ENCODE measurements around the gene ALDH18A1. TPM values are rescaled to one million over a fixed set of nuclear protein-coding genes. Genes with fewer than 3 reads are reported as not detected.
A peak's percentile ranks its signal among the peaks of the same experiment; 100 is the strongest.

ALDH18A1 gene
- total and polyA plus RNA-seq, 4 donors: 10.0 to 35.0 (median 25.2) TPM

GRCh38 chr10:95566136-95566535 lies 90.4 kb downstream of the ALDH18A1 start:
- whole genome bisulfite sequencing: 94% methylated on average over 6 of the region's 6 CpGs

GRCh38 chr10:95565336-95565735 lies 91.2 kb downstream of the ALDH18A1 start:
- TF ChIP-seq RXRA (IDR thresholded peaks at IDR 0.05) (peak in 1 of 2 donors; percentile 10), MAX (IDR thresholded peaks at IDR 0.05) (no peak)

More at GRCh38 chr10:95566136-95566535, 90.4 kb downstream of the ALDH18A1 start:
- Histone ChIP-seq H3K27me3 (ENCODE audit: control insufficient read depth in 4 of 4, insufficient read depth in 4 of 4, low read length in 3 of 4) (no peaks in the 10 kb centered on the region), H3K27ac (ENCODE audit: low read depth in 1 of 2, low read length in 2 of 2) (no peak overlapping the region), H3K9me3 (ENCODE audit: control insufficient read depth in 4 of 4, low read length in 3 of 4) (no peaks in the 10 kb centered on the region), H3K9ac (ENCODE audit: low read depth in 1 of 2, low read length in 2 of 2) (no peak overlapping the region), H3K36me3 (ENCODE audit: control insufficient read depth in 4 of 4, insufficient read depth in 3 of 4, low read depth in 1 of 4, low read length in 3 of 4) (no peaks in the 10 kb centered on the region), H3K4me3 (ENCODE audit: low read depth in 1 of 3, low read length in 3 of 3) (no peak overlapping the region), H3K4me1 (ENCODE audit: control insufficient read depth in 4 of 4, insufficient read depth in 4 of 4, low read length in 3 of 4) (peaks cover 0 to 5% (median 0%) of the 10 kb centered on the region in 4 donors)
- no peak for TF ChIP-seq CTCF (IDR thresholded peaks at IDR 0.05; ENCODE audit: low read depth, low read length, missing input control)
- no peak for TF ChIP-seq HNF4A (conservative IDR thresholded peaks at IDR 0.05)
- no peak for TF ChIP-seq EGR1 (IDR thresholded peaks at IDR 0.05; ENCODE audit: low read depth in 2 of 2)
- TF ChIP-seq FOXA1 (IDR thresholded peaks at IDR 0.05): no peak
- no peak for TF ChIP-seq SP1 (IDR thresholded peaks at IDR 0.05)
- TF ChIP-seq RAD21 (IDR thresholded peaks at IDR 0.05): no peak
- no peak for TF ChIP-seq NR2F2 (IDR thresholded peaks at IDR 0.05)
- TF ChIP-seq TAF1 (conservative IDR thresholded peaks at IDR 0.05): no peak
- no peak for TF ChIP-seq RXRA (IDR thresholded peaks at IDR 0.05)
- no peak for TF ChIP-seq REST (IDR thresholded peaks at IDR 0.05)
- no peak for DNase-seq (ENCODE audit: low spot score)

GRCh38 chr10:95564291-95564690 lies 92.2 kb downstream of the ALDH18A1 start:
- no peak for DNase-seq (ENCODE audit: low spot score)
- no peak for TF ChIP-seq NR2F2 (IDR thresholded peaks at IDR 0.05)
- no peak for TF ChIP-seq REST (IDR thresholded peaks at IDR 0.05)
- TF ChIP-seq ATF3 (IDR thresholded peaks at IDR 0.05): no peak
- no peak for TF ChIP-seq ZBTB33 (IDR thresholded peaks at IDR 0.05)
- TF ChIP-seq FOXA1 (IDR thresholded peaks at IDR 0.05): no peak
- Histone ChIP-seq H3K4me1 (ENCODE audit: control insufficient read depth in 4 of 4, insufficient read depth in 4 of 4, low read length in 3 of 4) (peaks cover 0 to 16% (median 11%) of the 10 kb centered on the region in 4 donors), H3K9me3 (ENCODE audit: control insufficient read depth in 4 of 4, low read length in 3 of 4) (no peaks in the 10 kb centered on the region), H3K36me3 (ENCODE audit: control insufficient read depth in 4 of 4, insufficient read depth in 3 of 4, low read depth in 1 of 4, low read length in 3 of 4) (no peaks in the 10 kb centered on the region), H3K27me3 (ENCODE audit: control insufficient read depth in 4 of 4, insufficient read depth in 4 of 4, low read length in 3 of 4) (no peaks in the 10 kb centered on the region), H3K4me3 (ENCODE audit: low read depth in 1 of 3, low read length in 3 of 3) (no peak overlapping the region), H3K9ac (ENCODE audit: low read depth in 1 of 2, low read length in 2 of 2) (no peak overlapping the region), H3K27ac (ENCODE audit: low read depth in 1 of 2, low read length in 2 of 2) (no peak overlapping the region)
- 96% methylated on average over 7 of the region's 7 CpGs for WGBS

More at GRCh38 chr10:95565336-95565735, 91.2 kb downstream of the ALDH18A1 start:
- Histone ChIP-seq H3K9ac (ENCODE audit: low read depth in 1 of 2, low read length in 2 of 2) (no peak overlapping the region), H3K4me1 (ENCODE audit: control insufficient read depth in 4 of 4, insufficient read depth in 4 of 4, low read length in 3 of 4) (peaks cover 0 to 8% (median 3%) of the 10 kb centered on the region in 4 donors), H3K27ac (ENCODE audit: low read depth in 1 of 2, low read length in 2 of 2) (peak overlapping the region in 1 of 2 donors; percentile 12), H3K9me3 (ENCODE audit: control insufficient read depth in 4 of 4, low read length in 3 of 4) (no peaks in the 10 kb centered on the region), H3K27me3 (ENCODE audit: control insufficient read depth in 4 of 4, insufficient read depth in 4 of 4, low read length in 3 of 4) (no peaks in the 10 kb centered on the region), H3K4me3 (ENCODE audit: low read depth in 1 of 3, low read length in 3 of 3) (no peak overlapping the region), H3K36me3 (ENCODE audit: control insufficient read depth in 4 of 4, insufficient read depth in 3 of 4, low read depth in 1 of 4, low read length in 3 of 4) (no peaks in the 10 kb centered on the region)
- 84% methylated on average over 7 of the region's 7 CpGs for WGBS
- DNase-seq (ENCODE audit: low spot score): no peak

All from liver (tissue), 9 donors.